HG02642 (cell line): ENCODE measurements around the gene PLB1.
A peak's percentile ranks its signal among the peaks of the same experiment; 100 is the strongest.

Experiments used
- ATAC-seq: cut with Tn5 transposase; IDR thresholded peaks from one replicate; pipeline ENCODE4 v1.9.1; 2021; ENCODE audit warnings: mild to moderate bottlenecking; ENCODE audit not compliant: unreplicated experiment, poor library complexity

PLB1 gene

GRCh38 chr2:28552045-28552823 lies 56.4 kb downstream of the PLB1 start:
- no peak for ATAC-seq

DNA sequence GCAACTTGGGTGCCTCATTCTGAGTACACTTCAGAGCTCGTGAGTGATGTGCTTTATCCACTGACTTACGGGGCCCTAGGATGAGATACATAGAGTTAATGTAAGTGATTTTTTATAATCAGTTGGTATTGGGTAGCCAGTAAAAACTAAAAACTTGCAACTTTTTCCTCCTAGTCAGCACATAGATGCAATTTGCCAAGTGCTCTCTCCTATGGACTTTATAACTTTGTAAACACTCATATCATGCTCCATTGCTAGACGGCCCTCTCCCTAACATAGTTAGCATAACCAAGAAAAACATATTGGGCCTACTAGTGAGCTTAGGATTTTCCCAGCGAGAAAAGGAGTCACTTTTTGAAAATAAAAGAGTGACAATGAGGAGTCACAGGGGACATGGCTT lies 60.4 kb downstream of the PLB1 start:
- no peak for ATAC-seq

- no peak for ATAC-seq
These were observed 61.7 kb downstream of the PLB1 start for GRCh38 chr2:28557389-28558131.

DNA sequence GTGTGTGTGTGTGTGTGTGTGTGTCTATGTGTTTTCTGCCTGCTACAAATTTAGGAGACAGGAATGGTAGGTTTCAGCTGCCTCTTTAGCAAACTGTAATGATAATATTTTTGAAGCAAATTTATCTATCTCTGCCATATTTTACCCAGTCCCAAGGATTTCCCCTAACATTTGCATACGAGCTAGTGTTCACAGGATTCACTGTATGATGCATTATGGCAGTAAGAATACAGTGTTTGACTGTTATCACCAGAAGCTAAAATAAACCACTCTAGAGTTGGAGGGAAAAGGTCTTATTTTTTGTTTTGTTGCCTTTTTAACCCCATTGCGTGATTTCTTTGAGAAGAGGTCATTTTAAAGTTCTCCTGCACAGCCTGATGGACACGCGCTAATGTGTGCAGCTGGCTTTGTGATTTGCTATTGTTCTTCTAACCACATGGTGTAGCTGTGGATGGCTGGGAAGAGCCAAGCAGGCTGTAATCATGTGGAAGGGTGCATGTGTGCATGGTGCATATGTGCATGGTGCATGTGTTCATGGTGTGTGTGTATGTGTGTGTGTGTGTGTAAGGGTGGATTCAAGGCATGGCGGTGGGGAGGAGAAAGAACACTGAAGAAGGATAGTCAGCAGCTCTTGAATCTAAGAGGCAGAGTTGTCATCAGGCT lies 62.4 kb downstream of the PLB1 start:
- ATAC-seq, result no peak

GRCh38 chr2:28558918-28559317 lies 63.1 kb downstream of the PLB1 start:
- ATAC-seq, result no peak

- no peak for ATAC-seq
These were observed 68.0 kb downstream of the PLB1 start for GRCh38 chr2:28563869-28564268.

DNA sequence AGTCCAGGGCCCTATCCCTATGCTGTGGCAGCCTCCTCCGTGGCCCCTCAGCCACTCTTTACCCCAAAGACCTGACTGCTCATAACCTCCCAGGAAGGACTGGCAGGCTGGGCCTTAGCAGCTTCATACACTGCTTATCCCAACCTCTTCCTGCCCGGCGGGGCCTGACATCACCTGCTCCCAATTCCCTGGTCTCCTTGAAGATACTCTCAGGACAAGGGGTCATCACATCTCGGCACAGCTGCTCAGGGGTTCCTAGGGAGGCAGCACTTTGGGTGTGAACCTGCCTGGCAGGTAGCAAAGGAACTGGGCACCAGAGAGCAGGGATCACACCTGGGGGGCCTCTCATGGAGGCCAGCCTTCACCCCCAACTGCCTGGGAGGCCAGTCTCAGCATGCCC lies 68.5 kb downstream of the PLB1 start:
- no peak for ATAC-seq

GRCh38 chr2:28565033-28565432 lies 69.2 kb downstream of the PLB1 start:
- ATAC-seq, result no peak

DNA sequence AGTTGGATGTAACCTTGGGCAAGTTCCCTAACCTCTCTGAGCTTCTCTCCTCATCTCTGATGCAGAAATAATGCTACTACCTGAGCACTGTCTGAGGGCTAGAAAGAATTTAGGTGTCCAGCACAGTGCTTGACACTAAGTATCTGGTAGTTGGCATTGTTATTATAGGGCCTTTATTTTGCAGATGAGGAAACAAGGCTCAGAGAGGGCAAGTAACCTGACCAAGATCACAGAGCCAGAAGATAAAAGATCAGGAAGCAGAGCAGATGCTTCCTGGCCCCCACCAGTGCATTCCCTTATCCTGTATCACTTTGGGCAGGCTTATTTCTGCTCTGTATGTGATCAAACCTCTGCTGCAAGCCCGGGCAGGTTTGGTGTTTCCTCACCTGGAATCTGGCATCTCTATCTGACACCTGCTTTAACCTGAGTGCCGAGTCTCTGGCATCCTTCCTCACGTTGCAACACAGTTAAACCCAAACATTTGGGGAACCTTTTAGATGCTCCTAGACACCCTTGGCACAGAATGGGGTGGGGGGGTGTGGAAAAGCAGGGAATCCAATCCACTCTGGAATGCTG lies 69.9 kb downstream of the PLB1 start:
- ATAC-seq, result no peak

GRCh38 chr2:28566521-28567041 lies 70.7 kb downstream of the PLB1 start:
- peak; percentile 98 for ATAC-seq

- no peak for ATAC-seq
These were observed 71.2 kb downstream of the PLB1 start for GRCh38 chr2:28567061-28567471.

DNA sequence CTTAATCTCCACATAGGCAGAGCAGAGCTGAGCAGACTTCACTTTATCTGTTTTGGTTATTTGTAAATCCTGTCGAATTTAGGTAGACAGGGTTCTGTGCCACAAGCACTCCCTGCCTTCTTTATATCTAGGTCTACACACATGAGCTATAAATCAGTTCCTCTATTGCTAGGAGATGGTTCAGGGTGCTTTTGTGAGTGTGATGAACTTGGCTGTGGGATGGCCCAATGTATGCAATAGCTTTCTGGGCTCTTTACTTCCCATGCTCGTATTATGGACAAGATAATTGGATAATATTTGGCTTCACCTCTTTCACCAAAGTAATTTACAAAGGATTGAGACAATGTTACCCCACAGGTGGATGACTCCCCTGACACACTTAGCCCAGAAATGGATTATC lies 72.2 kb downstream of the PLB1 start:
- ATAC-seq, result no peak

- no peak for ATAC-seq
These were observed 72.7 kb downstream of the PLB1 start for GRCh38 chr2:28568533-28568932.

- no peak for ATAC-seq
These were observed 74.6 kb downstream of the PLB1 start for GRCh38 chr2:28570431-28570830.

DNA sequence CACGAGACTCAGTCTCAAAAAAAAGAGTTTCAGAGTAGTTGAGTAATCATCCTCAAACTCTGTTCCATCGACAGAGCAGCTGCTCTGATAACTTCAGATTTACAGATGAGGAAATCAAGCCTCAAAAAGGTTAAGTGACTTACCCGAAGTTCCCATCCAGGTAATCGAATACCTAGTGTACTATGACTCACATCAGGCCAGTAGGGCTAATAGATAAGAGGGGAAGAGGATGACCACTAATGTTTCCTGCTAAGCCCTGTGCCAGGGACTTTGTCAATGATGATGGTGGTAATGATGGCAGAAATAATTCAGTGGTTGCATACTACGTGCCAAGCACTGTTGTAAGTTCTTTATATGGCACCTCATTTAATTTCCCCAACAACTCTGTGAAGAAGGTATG lies 80.9 kb downstream of the PLB1 start:
- ATAC-seq, result no peak

- no peak for ATAC-seq
These were observed 82.2 kb downstream of the PLB1 start for GRCh38 chr2:28577791-28578680.

DNA sequence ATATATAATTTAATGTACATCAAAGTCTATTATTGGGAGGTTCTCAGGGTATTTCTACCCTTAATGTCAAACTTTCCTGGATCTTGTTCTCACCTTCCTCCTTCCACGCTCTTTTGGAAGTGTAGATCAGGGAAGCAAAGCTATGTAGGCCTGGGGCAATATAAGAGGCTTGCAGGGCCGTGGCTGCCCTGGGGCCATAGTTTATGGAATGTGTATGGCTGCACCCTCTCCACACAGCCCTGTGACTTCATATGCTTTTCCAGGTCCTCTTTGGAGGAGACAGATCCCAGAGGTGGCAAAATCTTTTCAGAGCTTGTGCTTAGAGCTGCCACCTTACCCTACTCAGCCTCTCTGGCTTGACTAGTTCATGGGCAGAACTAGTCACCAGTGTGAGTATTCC lies 82.9 kb downstream of the PLB1 start:
- ATAC-seq, result no peak

DNA sequence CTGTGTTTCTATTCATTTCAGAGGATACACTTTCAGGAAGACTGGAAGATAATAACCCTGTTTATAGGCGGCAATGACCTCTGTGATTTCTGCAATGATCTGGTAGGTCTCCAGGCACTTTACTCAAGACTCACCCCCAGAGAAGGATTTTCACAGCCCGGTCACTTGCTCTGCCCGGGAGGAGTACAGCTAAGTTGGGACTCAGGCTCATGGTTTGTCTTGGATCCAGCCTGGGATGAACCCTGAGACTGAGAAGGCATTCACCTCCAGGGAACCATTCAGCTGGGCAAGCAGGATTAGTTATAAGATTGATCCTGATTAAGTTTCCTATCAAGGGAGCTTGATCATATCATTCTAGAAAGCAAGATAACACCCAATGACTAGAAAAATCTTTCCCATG lies 83.7 kb downstream of the PLB1 start:
- ATAC-seq, result no peak

- ATAC-seq, result no peak
These were observed 84.2 kb downstream of the PLB1 start for GRCh38 chr2:28580078-28580477.

DNA sequence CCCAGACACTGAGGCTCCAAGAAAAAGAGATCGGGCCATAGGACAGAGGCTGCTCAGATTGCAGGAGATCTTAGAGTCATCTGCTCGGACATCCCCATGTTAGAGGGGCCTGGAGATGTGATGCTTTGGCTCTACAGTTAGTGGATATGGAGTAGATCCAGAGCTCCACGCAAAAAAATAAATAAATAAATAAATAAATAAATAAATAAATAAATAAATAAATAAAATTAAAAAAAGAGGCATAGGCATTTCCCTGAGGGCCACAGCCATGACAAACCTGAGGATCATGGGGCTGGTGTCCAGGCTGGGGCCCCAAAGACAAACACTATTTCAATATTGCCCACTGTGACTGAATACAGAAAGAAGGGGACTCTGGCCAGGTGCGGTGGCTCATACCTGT lies 85.5 kb downstream of the PLB1 start:
- no peak for ATAC-seq
